ENCODE data around the gene FAM50B. TPM values are rescaled to one million over a fixed set of nuclear protein-coding genes. Genes with fewer than 3 reads are reported as not detected.

Gene FAM50B
- total and polyA plus RNA-seq, 2 of the 13 experiments (the other 11 are each of a cell fraction or from before 2014, with no cell fraction given), result 0.05 TPM; not detected in 1

DNA sequence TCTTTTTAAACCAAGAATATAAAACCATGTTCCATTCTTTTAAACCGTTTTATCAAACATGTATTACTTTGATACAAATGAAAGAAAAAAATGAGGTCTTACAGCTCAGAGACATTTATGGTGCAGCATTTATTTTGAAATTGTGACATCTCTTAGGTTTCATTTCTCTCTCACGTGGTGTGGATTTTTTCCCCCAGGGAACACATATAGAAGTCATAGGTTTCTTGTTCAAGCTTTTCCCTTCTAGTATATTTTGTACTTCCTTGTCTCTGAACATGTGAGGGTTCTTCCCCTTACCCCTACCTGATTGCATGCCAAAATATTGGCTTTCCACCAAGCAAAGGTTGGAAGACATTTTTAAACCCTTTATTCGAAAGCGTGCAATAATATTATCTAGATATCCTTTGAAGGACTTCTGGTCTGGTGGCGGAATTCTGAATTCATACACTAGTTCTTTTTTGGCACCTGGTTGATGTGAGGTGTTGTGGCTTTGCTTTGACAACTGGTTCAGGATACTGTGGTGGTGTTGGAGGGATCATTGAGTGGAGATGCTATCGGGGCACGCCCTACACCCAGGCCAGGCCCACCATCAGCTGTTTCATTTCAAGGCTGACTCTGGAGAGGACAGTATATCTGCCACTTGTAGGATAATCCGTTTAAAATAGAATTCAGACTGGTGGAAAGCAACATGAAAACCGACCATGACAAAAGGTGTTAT, 5.6 kb upstream of the FAM50B start:
- Histone ChIP-seq H3K27me3 (ENCODE audit: control insufficient read depth in 1 of 2, insufficient read depth in 2 of 2, low read length in 2 of 2) (no peaks in the 10 kb centered on the region), H2AFZ (ENCODE audit: low read length) (no peak overlapping the region), H3K4me2 (ENCODE audit: low read depth, low read length) (no peak overlapping the region), H3K9ac (ENCODE audit: insufficient read depth, low read depth, low read length) (no peak overlapping the region), H3K27ac (ENCODE audit: extremely low read length, insufficient read depth, low read length) (no peak overlapping the region), H3K36me3 (replicated peaks in 1 of 2; ENCODE audit: control insufficient read depth in 1 of 2, insufficient read depth in 2 of 2, low read length in 2 of 2) (no peaks in the 10 kb centered on the region), H3K79me2 (ENCODE audit: insufficient read depth, low read length) (no peaks in the 10 kb centered on the region), H4K20me1 (ENCODE audit: insufficient read depth, low read length) (no peaks in the 10 kb centered on the region), H3K4me1 (ENCODE audit: insufficient read depth, low read length) (peaks cover 67% of the 10 kb centered on the region), H3K4me3 (replicated peaks in 1 of 3; ENCODE audit: insufficient read depth in 1 of 3, low read depth in 2 of 3, low read length in 3 of 3) (no peak overlapping the region), H3K9me3 (ENCODE audit: low read length) (no peaks in the 10 kb centered on the region)
- BruUV-seq (replicated peaks), result no TSS peak
- no peak for FAIRE-seq
- intact Hi-C loops (cut with micrococcal nuclease; ENCODE audit: unreplicated experiment), result no loop called here
- DNase-seq (ENCODE audit: low spot score), result no peak
- no peak for ATAC-seq
- POLR2A ChIA-PET, result interaction anchor here (3.5 kb wide), 1 partner anchor 28 kb away, joined by 21 read pairs; no protein-coding TSS in a partner anchor
- 90% methylated on average over 9 of the region's 9 CpGs for WGBS (ENCODE audit: low lambda C conversion rate)
- no peak for TF ChIP-seq ZNF282 (IDR thresholded peaks at IDR 0.05; ENCODE audit: partially characterized antibody)
- TF ChIP-seq NFIB (CRISPR knock-in tag; IDR thresholded peaks at IDR 0.05; ENCODE audit: borderline replicate concordance), result no peak
- TF ChIP-seq KDM1A (CRISPR knock-in tag; IDR thresholded peaks at IDR 0.05), result no peak
- no peak for TF ChIP-seq STAT5B (CRISPR knock-in tag; IDR thresholded peaks at IDR 0.05)
- no peak for TF ChIP-seq ZFAT (CRISPR knock-in tag; conservative IDR thresholded peaks at IDR 0.05)
- no peak for TF ChIP-seq NFE2 (CRISPR knock-in tag; IDR thresholded peaks at IDR 0.05)
- TF ChIP-seq ZNF329 (CRISPR knock-in tag; IDR thresholded peaks at IDR 0.05; ENCODE audit: low read depth), result no peak
- TF ChIP-seq, protein P1, sequence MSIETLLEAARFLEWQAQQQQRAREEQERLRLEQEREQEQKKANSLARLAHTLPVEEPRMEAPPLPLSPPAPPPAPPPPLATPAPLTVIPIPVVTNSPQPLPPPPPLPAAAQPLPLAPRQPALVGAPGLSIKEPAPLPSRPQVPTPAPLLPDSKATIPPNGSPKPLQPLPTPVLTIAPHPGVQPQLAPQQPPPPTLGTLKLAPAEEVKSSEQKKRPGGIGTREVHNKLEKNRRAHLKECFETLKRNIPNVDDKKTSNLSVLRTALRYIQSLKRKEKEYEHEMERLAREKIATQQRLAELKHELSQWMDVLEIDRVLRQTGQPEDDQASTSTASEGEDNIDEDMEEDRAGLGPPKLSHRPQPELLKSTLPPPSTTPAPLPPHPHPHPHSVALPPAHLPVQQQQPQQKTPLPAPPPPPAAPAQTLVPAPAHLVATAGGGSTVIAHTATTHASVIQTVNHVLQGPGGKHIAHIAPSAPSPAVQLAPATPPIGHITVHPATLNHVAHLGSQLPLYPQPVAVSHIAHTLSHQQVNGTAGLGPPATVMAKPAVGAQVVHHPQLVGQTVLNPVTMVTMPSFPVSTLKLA (IDR thresholded peaks at IDR 0.05), result no peak
- TF ChIP-seq ASH2L (IDR thresholded peaks at IDR 0.05; ENCODE audit: insufficient read length, low read depth, low read length), result no peak
- TF ChIP-seq GABPA (IDR thresholded peaks at IDR 0.05; ENCODE audit: low read depth, low read length), result no peak
- no peak for TF ChIP-seq GABPA (CRISPR knock-in tag; IDR thresholded peaks at IDR 0.05; ENCODE audit: low read depth)
- no peak for TF ChIP-seq ZNF547 (CRISPR knock-in tag; IDR thresholded peaks at IDR 0.05)
- no peak for TF ChIP-seq FOSL2 (CRISPR knock-in tag; IDR thresholded peaks at IDR 0.05)
- TF ChIP-seq ZNF34 (CRISPR knock-in tag; IDR thresholded peaks at IDR 0.05; ENCODE audit: borderline replicate concordance), result no peak
- in situ Hi-C loops (cut with HindIII; ENCODE audit: extremely low pct_ligation_motif_present, low pct_unique_long_range_greater_than_20kb), result no loop called here
- CTCF ChIA-PET (ENCODE audit: low intra/inter-chr PET ratio, low total read pairs), result no interaction called here

All from HepG2 (cell line).